Epidermal melanocyte (primary cell): ENCODE data around the gene MYL4.

ENCODE experiments used
- DNase-seq: peaks from one replicate; pipeline ENCODE4 v3.0.0; 2011; ENCODE audit warnings: low spot score; ENCODE audit not compliant: insufficient read length

Gene MYL4

GRCh38 chr17:47270946-47271705, 62.0 kb downstream of the MYL4 start:
- no peak for DNase-seq

- DNase-seq: no peak
These were observed 63.3 kb downstream of the MYL4 start for GRCh38 chr17:47272491-47272890.

GRCh38 chr17:47273245-47273644, 64.1 kb downstream of the MYL4 start:
- no peak for DNase-seq
